HL-60 (cell line): ENCODE results near the gene QSOX2.

Experiments used
- CTCF ChIP-seq: IDR thresholded peaks from one replicate; pipeline ENCODE4 v1.5.1; 2011; ENCODE audit warnings: low read length, control low read depth, inconsistent platforms; ENCODE audit not compliant: insufficient read depth
- GABPA ChIP-seq: IDR thresholded peaks from 2 replicates; pipeline ENCODE4 v1.6.1; 2012; ENCODE audit warnings: low read depth
- POLR2AphosphoS5 ChIP-seq: IDR thresholded peaks from 2 replicates; pipeline ENCODE4 v1.6.1; 2012; ENCODE audit warnings: low read depth
- SPI1 ChIP-seq: IDR thresholded peaks from 2 replicates; pipeline ENCODE4 v1.6.1; 2012; ENCODE audit warnings: low read depth, mild to moderate bottlenecking, borderline replicate concordance
- TF ChIP-seq, protein P1 (sequence below): IDR thresholded peaks from 2 replicates; pipeline ENCODE4 v1.6.1; 2012; ENCODE audit warnings: low read depth; ENCODE audit not compliant: insufficient replicate concordance

- TF ChIP-seq CTCF (no peak), POLR2AphosphoS5 (no peak), GABPA (no peak), SPI1 (no peak)
- TF ChIP-seq, protein P1, sequence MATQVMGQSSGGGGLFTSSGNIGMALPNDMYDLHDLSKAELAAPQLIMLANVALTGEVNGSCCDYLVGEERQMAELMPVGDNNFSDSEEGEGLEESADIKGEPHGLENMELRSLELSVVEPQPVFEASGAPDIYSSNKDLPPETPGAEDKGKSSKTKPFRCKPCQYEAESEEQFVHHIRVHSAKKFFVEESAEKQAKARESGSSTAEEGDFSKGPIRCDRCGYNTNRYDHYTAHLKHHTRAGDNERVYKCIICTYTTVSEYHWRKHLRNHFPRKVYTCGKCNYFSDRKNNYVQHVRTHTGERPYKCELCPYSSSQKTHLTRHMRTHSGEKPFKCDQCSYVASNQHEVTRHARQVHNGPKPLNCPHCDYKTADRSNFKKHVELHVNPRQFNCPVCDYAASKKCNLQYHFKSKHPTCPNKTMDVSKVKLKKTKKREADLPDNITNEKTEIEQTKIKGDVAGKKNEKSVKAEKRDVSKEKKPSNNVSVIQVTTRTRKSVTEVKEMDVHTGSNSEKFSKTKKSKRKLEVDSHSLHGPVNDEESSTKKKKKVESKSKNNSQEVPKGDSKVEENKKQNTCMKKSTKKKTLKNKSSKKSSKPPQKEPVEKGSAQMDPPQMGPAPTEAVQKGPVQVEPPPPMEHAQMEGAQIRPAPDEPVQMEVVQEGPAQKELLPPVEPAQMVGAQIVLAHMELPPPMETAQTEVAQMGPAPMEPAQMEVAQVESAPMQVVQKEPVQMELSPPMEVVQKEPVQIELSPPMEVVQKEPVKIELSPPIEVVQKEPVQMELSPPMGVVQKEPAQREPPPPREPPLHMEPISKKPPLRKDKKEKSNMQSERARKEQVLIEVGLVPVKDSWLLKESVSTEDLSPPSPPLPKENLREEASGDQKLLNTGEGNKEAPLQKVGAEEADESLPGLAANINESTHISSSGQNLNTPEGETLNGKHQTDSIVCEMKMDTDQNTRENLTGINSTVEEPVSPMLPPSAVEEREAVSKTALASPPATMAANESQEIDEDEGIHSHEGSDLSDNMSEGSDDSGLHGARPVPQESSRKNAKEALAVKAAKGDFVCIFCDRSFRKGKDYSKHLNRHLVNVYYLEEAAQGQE: no peak
Observed at GRCh38 chr9:136264031-136264430, 18.4 kb upstream of the QSOX2 start.
